Measurements from ENCODE around the gene RUNX3.

RUNX3 gene

GRCh38 chr1:24975391-24975790 lies 45.3 kb upstream of the RUNX3 start:
- peaks cover 7% of the 10 kb centered on the region; the same call in 1 of the 2 replicates for H3K27me3 ChIP-seq (ENCODE audit: low read length)
- H3K9me2 ChIP-seq (replicated peaks; ENCODE audit: insufficient read depth, low read length), result no peaks in the 10 kb centered on the region
- no peak overlapping the region for H2AFZ ChIP-seq (ENCODE audit: low read depth, low read length, severe bottlenecking)
- no peaks in the 10 kb centered on the region for H3K36me3 ChIP-seq (ENCODE audit: low read length)
- no peak for TF ChIP-seq CTCF (IDR thresholded peaks at IDR 0.05; ENCODE audit: insufficient read depth, low read length, poor library complexity, severe bottlenecking)
- TF ChIP-seq EZH2phosphoT487 (conservative IDR thresholded peaks at IDR 0.05; ENCODE audit: low read length), result no peak
- peaks cover 16% of the 10 kb centered on the region; the same call in 1 of the 2 replicates for H3K9me3 ChIP-seq (ENCODE audit: insufficient read depth, low read length)
- no peak overlapping the region for H3K9ac ChIP-seq (ENCODE audit: low read length)
- H3F3A ChIP-seq (ENCODE audit: insufficient read depth), result no peaks in the 10 kb centered on the region
- no peak overlapping the region for H3K27ac ChIP-seq (ENCODE audit: low read depth, low read length)
- H3K4me2 ChIP-seq (ENCODE audit: low read depth, low read length, poor library complexity, severe bottlenecking), result no peak overlapping the region
- no peaks in the 10 kb centered on the region for H4K20me1 ChIP-seq (ENCODE audit: low read depth, low read length)
- no peaks in the 10 kb centered on the region for H3K79me2 ChIP-seq (ENCODE audit: insufficient read depth, low read length)
- H3K4me3 ChIP-seq (ENCODE audit: insufficient read depth, low read length, poor library complexity, severe bottlenecking), result no peak overlapping the region

GRCh38 chr1:24973315-24973714 lies 43.2 kb upstream of the RUNX3 start:
- H3K9ac ChIP-seq (ENCODE audit: low read length), result no peak overlapping the region
- no peaks in the 10 kb centered on the region for H3K79me2 ChIP-seq (ENCODE audit: insufficient read depth, low read length)
- H3K27ac ChIP-seq (ENCODE audit: low read depth, low read length), result no peak overlapping the region
- H3F3A ChIP-seq (ENCODE audit: insufficient read depth), result no peaks in the 10 kb centered on the region
- TF ChIP-seq EZH2phosphoT487 (conservative IDR thresholded peaks at IDR 0.05; ENCODE audit: low read length) (no peak), CTCF (IDR thresholded peaks at IDR 0.05; ENCODE audit: insufficient read depth, low read length, poor library complexity, severe bottlenecking) (no peak)
- no peak overlapping the region for H2AFZ ChIP-seq (ENCODE audit: low read depth, low read length, severe bottlenecking)
- H3K4me3 ChIP-seq (ENCODE audit: insufficient read depth, low read length, poor library complexity, severe bottlenecking), result no peak overlapping the region
- H3K9me2 ChIP-seq (replicated peaks; ENCODE audit: insufficient read depth, low read length), result no peaks in the 10 kb centered on the region
- H3K27me3 ChIP-seq (ENCODE audit: low read length), result peaks cover 7% of the 10 kb centered on the region; the same call in 1 of the 2 replicates
- no peaks in the 10 kb centered on the region for H3K36me3 ChIP-seq (ENCODE audit: low read length)
- H3K9me3 ChIP-seq (ENCODE audit: insufficient read depth, low read length), result peaks cover 16% of the 10 kb centered on the region; the same call in 1 of the 2 replicates
- no peaks in the 10 kb centered on the region for H4K20me1 ChIP-seq (ENCODE audit: low read depth, low read length)
- H3K4me2 ChIP-seq (ENCODE audit: low read depth, low read length, poor library complexity, severe bottlenecking), result no peak overlapping the region

GRCh38 chr1:24972915-24973242 lies 42.8 kb upstream of the RUNX3 start:
- H3K79me2 ChIP-seq (ENCODE audit: insufficient read depth, low read length), result no peaks in the 10 kb centered on the region
- no peak overlapping the region for H3K4me3 ChIP-seq (ENCODE audit: insufficient read depth, low read length, poor library complexity, severe bottlenecking)
- H3K9ac ChIP-seq (ENCODE audit: low read length), result no peak overlapping the region
- H3K4me2 ChIP-seq (ENCODE audit: low read depth, low read length, poor library complexity, severe bottlenecking), result no peak overlapping the region
- TF ChIP-seq CTCF (IDR thresholded peaks at IDR 0.05; ENCODE audit: insufficient read depth, low read length, poor library complexity, severe bottlenecking), result no peak
- TF ChIP-seq EZH2phosphoT487 (conservative IDR thresholded peaks at IDR 0.05; ENCODE audit: low read length), result no peak
- no peaks in the 10 kb centered on the region for H3K36me3 ChIP-seq (ENCODE audit: low read length)
- peaks cover 12% of the 10 kb centered on the region; the same call in 1 of the 2 replicates for H3K9me3 ChIP-seq (ENCODE audit: insufficient read depth, low read length)
- peaks cover 7% of the 10 kb centered on the region; the same call in 1 of the 2 replicates for H3K27me3 ChIP-seq (ENCODE audit: low read length)
- H4K20me1 ChIP-seq (ENCODE audit: low read depth, low read length), result no peaks in the 10 kb centered on the region
- H3K27ac ChIP-seq (ENCODE audit: low read depth, low read length), result no peak overlapping the region
- H2AFZ ChIP-seq (ENCODE audit: low read depth, low read length, severe bottlenecking), result no peak overlapping the region
- no peaks in the 10 kb centered on the region for H3K9me2 ChIP-seq (replicated peaks; ENCODE audit: insufficient read depth, low read length)
- H3F3A ChIP-seq (ENCODE audit: insufficient read depth), result no peaks in the 10 kb centered on the region
